HEK293T (cell line): ENCODE data around the gene DAP.

Experiments used
- BHLHE40 ChIP-seq: fragments of 450-650 bp; IDR thresholded peaks from 2 replicates; pipeline ENCODE4 v1.6.1; 2016; ENCODE audit warnings: mild to moderate bottlenecking, moderate library complexity, borderline replicate concordance
- ELF4 ChIP-seq: fragments of 450-650 bp; IDR thresholded peaks from 2 replicates; pipeline ENCODE4 v1.6.1; 2017; ENCODE audit warnings: antibody characterized with exemption
- FOXM1 ChIP-seq: fragments of 450-650 bp; IDR thresholded peaks from 2 replicates; pipeline ENCODE4 v1.6.1; 2017; ENCODE audit warnings: mild to moderate bottlenecking, borderline replicate concordance
- HDGF ChIP-seq: fragments of 450-650 bp; IDR thresholded peaks from 2 replicates; pipeline ENCODE4 v1.6.1; 2017; ENCODE audit warnings: antibody characterized with exemption, borderline replicate concordance

GRCh38 chr5:10762776-10763500 is 1.9 kb upstream of the DAP start:
- no peak for TF ChIP-seq FOXM1
- no peak for TF ChIP-seq HDGF
- no peak for TF ChIP-seq ELF4
- no peak for TF ChIP-seq BHLHE40
